Liver (tissue), 9 donors: Measurements from ENCODE around the gene FLNA. TPM values are rescaled to one million over a fixed set of nuclear protein-coding genes. Genes with fewer than 3 reads are reported as not detected.
A peak's percentile ranks its signal among the peaks of the same experiment; 100 is the strongest.

Source experiments
- DNase-seq: peaks from one replicate; pipeline ENCODE4 v3.0.0-alpha.2; 2017; ENCODE audit warnings: low spot score
- H3K27ac ChIP-seq, 2 donors: one replicate each; pipeline ENCODE4 v1.7.0; 2013; ENCODE audit warnings: inconsistent platforms in 2 of 2, low read length in 2 of 2, control low read depth in 1 of 2, low read depth in 1 of 2, mild to moderate bottlenecking in 1 of 2
- H3K27me3 ChIP-seq, 4 donors: one replicate each; pipeline versions ENCODE4 v1.6.1 to v1.7.0; 2013; ENCODE audit warnings: low read length in 3 of 4, inconsistent platforms in 1 of 4, mild to moderate bottlenecking in 1 of 4, moderate library complexity in 1 of 4; ENCODE audit not compliant: control insufficient read depth in 4 of 4, insufficient read depth in 4 of 4
- H3K36me3 ChIP-seq, 4 donors: one replicate each; pipeline versions ENCODE4 v1.6.1 to v1.7.0; 2013; ENCODE audit warnings: low read length in 3 of 4, mild to moderate bottlenecking in 3 of 4, low read depth in 1 of 4, moderate library complexity in 1 of 4; ENCODE audit not compliant: control insufficient read depth in 4 of 4, insufficient read depth in 3 of 4
- H3K4me1 ChIP-seq, 4 donors: one replicate each; pipeline versions ENCODE4 v1.6.1 to v1.7.0; 2013; ENCODE audit warnings: low read length in 3 of 4, mild to moderate bottlenecking in 3 of 4, moderate library complexity in 1 of 4; ENCODE audit not compliant: control insufficient read depth in 4 of 4, insufficient read depth in 4 of 4
- H3K4me3 ChIP-seq, 3 donors: one replicate each; pipeline versions ENCODE4 v1.6.1 to v1.7.0; 2013; ENCODE audit warnings: low read length in 3 of 3, control low read depth in 1 of 3, low read depth in 1 of 3, mild to moderate bottlenecking in 1 of 3
- H3K9ac ChIP-seq, 2 donors: one replicate each; pipeline ENCODE4 v1.7.0; 2013; ENCODE audit warnings: low read length in 2 of 2, mild to moderate bottlenecking in 2 of 2, moderate library complexity in 2 of 2, control low read depth in 1 of 2, low read depth in 1 of 2
- H3K9me3 ChIP-seq, 4 donors: one replicate each; pipeline versions ENCODE4 v1.6.1 to v1.7.0; 2013; ENCODE audit warnings: low read length in 3 of 4; ENCODE audit not compliant: control insufficient read depth in 4 of 4
- EGR1 ChIP-seq, 2 donors: IDR thresholded peaks; 2 replicates each; pipeline ENCODE4 v1.6.1; 2016 to 2018; ENCODE audit warnings: antibody characterized with exemption in 2 of 2, low read depth in 2 of 2
- FOXA1 ChIP-seq: IDR thresholded peaks from 2 replicates; pipeline ENCODE4 v1.6.1; 2016; ENCODE audit warnings: antibody characterized with exemption
- FOXA2 ChIP-seq: IDR thresholded peaks from 2 replicates; pipeline ENCODE4 v1.6.1; 2016; ENCODE audit warnings: antibody characterized with exemption
- GABPA ChIP-seq, 2 donors: IDR thresholded peaks in 1 of 2; conservative IDR thresholded peaks in 1 of 2; 2 replicates each; pipeline ENCODE4 v1.6.1; 2016; ENCODE audit warnings: antibody characterized with exemption in 2 of 2, mild to moderate bottlenecking in 1 of 2, moderate library complexity in 1 of 2
- HNF4A ChIP-seq, 2 donors: conservative IDR thresholded peaks; 2 replicates each; pipeline ENCODE4 v1.6.1; 2016; ENCODE audit warnings: antibody characterized with exemption in 2 of 2, mild to moderate bottlenecking in 2 of 2
- HNF4G ChIP-seq: IDR thresholded peaks from 2 replicates; pipeline ENCODE4 v1.6.1; 2016; ENCODE audit warnings: antibody characterized with exemption
- JUND ChIP-seq, 2 donors: IDR thresholded peaks; 2 replicates each; pipeline ENCODE4 v1.6.1; 2016; ENCODE audit warnings: antibody characterized with exemption in 2 of 2
- NR2F2 ChIP-seq: IDR thresholded peaks from 2 replicates; pipeline ENCODE4 v1.6.1; 2016; ENCODE audit warnings: antibody characterized with exemption
- RAD21 ChIP-seq, 2 donors: IDR thresholded peaks; 2 replicates each; pipeline ENCODE4 v1.6.1; 2016; ENCODE audit warnings: antibody characterized with exemption in 2 of 2, mild to moderate bottlenecking in 2 of 2
- RXRA ChIP-seq, 2 donors: IDR thresholded peaks; 2 replicates each; pipeline ENCODE4 v1.6.1; 2017 to 2018; ENCODE audit warnings: antibody characterized with exemption in 2 of 2, mild to moderate bottlenecking in 1 of 2
- SP1 ChIP-seq: IDR thresholded peaks from 2 replicates; pipeline ENCODE4 v1.6.1; 2018; ENCODE audit warnings: antibody characterized with exemption, mild to moderate bottlenecking
- TAF1 ChIP-seq: conservative IDR thresholded peaks from 2 replicates; pipeline ENCODE4 v1.6.1; 2016; ENCODE audit warnings: antibody characterized with exemption, mild to moderate bottlenecking
- YY1 ChIP-seq: IDR thresholded peaks from 2 replicates; pipeline ENCODE4 v1.6.1; 2016; ENCODE audit warnings: antibody characterized with exemption, mild to moderate bottlenecking
- WGBS: extraction: QIAGEN DNeasy Blood & Tissue Kit; methylation state at CpG from one replicate; pipeline ENCODE4 v1.1.7; 2013; 5-methylcytosine and 5-hydroxymethylcytosine counted together
- polyA plus RNA-seq, 2 donors: library from polyadenylated mRNA; stranded (reverse) in 1 of 2; unstranded in 1 of 2; fragments of 200-250 nt in 1 of 2; fragments of >200 nt in 1 of 2; fragmentation: Nextera tagmentation in 1 of 2; extraction: Ambion mirVana in 1 of 2; gene quantifications; one replicate each; pipeline versions ENCODE4 v1.2.1 to v1.2.3, GENCODE V29; 2013 to 2015
- total RNA-seq, 2 donors: library from RNA; depleted of rRNA; stranded (reverse); fragments of >200 nt; gene quantifications; one replicate each; pipeline ENCODE4 v1.2.3, GENCODE V29; 2014
- TF ChIP-seq, protein P1 (sequence below): IDR thresholded peaks from 2 replicates; pipeline ENCODE4 v1.6.1; 2016; ENCODE audit warnings: antibody characterized with exemption, mild to moderate bottlenecking
- TF ChIP-seq, protein P2 (sequence below): IDR thresholded peaks from 2 replicates; pipeline ENCODE4 v1.6.1; 2016; ENCODE audit warnings: antibody characterized with exemption
- TF ChIP-seq, protein P3 (sequence below): IDR thresholded peaks from 2 replicates; pipeline ENCODE4 v1.6.1; 2016; ENCODE audit warnings: antibody characterized with exemption
- TF ChIP-seq, protein P4 (sequence below): IDR thresholded peaks from 2 replicates; pipeline ENCODE4 v1.6.1; 2016; ENCODE audit warnings: antibody characterized with exemption
- TF ChIP-seq, protein P5 (sequence below): fragments of 150-350 bp; IDR thresholded peaks from 2 replicates; pipeline ENCODE4 v1.5.1; 2017; ENCODE audit warnings: improper control_type of control experiment, low read depth, low read length; ENCODE audit not compliant: missing input control
- donor health status: healthy.
- donor health status: healthy.
- donor health status: healthy.
- donor health status: healthy.
- donor health status: healthy.

Gene FLNA
- total and polyA plus RNA-seq, 4 donors, result 23.4 to 152 (median 118) TPM

DNA sequence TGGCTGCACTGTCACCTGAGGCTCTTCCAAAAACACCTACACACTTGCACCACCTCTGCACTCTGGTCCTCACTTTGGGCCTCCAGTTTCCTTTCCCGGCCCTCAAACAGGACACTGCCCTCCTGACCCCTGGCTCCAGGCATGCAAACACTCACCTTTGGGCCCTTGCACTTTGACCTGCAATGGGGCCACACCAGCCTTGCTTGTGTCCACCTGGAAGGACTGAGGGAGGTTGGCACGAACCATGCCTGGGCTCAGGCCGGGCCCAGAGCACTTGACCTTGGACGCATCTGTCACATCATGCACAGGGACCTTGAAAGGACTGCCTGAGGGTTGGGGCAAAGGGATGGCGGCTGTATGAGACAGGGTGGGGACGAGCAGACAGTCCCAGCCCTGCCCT, 15.6 kb downstream of the FLNA start:
- Histone ChIP-seq H3K9ac (no peak overlapping the region), H3K27me3 (no peaks in the 10 kb centered on the region), H3K36me3 (peaks cover 0 to 4% (median under 1%) of the 10 kb centered on the region in 4 donors), H3K4me1 (peaks cover 3 to 19% (median 8%) of the 10 kb centered on the region in 4 donors), H3K9me3 (no peaks in the 10 kb centered on the region), H3K27ac (peak overlapping the region; percentile 15 to 18), H3K4me3 (no peak overlapping the region)
- DNase-seq, result no peak
- WGBS, result 39% methylated on average over 6 of the region's 6 CpGs
- peak; percentile 58 for TF ChIP-seq YY1
- peak; percentile 88 for TF ChIP-seq HNF4G
- peak; percentile 93 for TF ChIP-seq SP1
- TF ChIP-seq, protein P1, sequence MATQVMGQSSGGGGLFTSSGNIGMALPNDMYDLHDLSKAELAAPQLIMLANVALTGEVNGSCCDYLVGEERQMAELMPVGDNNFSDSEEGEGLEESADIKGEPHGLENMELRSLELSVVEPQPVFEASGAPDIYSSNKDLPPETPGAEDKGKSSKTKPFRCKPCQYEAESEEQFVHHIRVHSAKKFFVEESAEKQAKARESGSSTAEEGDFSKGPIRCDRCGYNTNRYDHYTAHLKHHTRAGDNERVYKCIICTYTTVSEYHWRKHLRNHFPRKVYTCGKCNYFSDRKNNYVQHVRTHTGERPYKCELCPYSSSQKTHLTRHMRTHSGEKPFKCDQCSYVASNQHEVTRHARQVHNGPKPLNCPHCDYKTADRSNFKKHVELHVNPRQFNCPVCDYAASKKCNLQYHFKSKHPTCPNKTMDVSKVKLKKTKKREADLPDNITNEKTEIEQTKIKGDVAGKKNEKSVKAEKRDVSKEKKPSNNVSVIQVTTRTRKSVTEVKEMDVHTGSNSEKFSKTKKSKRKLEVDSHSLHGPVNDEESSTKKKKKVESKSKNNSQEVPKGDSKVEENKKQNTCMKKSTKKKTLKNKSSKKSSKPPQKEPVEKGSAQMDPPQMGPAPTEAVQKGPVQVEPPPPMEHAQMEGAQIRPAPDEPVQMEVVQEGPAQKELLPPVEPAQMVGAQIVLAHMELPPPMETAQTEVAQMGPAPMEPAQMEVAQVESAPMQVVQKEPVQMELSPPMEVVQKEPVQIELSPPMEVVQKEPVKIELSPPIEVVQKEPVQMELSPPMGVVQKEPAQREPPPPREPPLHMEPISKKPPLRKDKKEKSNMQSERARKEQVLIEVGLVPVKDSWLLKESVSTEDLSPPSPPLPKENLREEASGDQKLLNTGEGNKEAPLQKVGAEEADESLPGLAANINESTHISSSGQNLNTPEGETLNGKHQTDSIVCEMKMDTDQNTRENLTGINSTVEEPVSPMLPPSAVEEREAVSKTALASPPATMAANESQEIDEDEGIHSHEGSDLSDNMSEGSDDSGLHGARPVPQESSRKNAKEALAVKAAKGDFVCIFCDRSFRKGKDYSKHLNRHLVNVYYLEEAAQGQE, result peak; percentile 40
- no peak for TF ChIP-seq FOXA1
- peak; percentile 97 for TF ChIP-seq HNF4A (conservative IDR thresholded peaks at IDR 0.05)
- TF ChIP-seq, protein P2, sequence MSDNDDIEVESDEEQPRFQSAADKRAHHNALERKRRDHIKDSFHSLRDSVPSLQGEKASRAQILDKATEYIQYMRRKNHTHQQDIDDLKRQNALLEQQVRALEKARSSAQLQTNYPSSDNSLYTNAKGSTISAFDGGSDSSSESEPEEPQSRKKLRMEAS, result no peak
- TF ChIP-seq RXRA (IDR thresholded peaks at IDR 0.05), result peak; percentile 96 to 98
- TF ChIP-seq, protein P3, sequence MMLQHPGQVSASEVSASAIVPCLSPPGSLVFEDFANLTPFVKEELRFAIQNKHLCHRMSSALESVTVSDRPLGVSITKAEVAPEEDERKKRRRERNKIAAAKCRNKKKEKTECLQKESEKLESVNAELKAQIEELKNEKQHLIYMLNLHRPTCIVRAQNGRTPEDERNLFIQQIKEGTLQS, result no peak
- TF ChIP-seq JUND (IDR thresholded peaks at IDR 0.05), result peak in 1 of 2 donors; percentile 23
- TF ChIP-seq NR2F2, result peak; percentile 93

DNA sequence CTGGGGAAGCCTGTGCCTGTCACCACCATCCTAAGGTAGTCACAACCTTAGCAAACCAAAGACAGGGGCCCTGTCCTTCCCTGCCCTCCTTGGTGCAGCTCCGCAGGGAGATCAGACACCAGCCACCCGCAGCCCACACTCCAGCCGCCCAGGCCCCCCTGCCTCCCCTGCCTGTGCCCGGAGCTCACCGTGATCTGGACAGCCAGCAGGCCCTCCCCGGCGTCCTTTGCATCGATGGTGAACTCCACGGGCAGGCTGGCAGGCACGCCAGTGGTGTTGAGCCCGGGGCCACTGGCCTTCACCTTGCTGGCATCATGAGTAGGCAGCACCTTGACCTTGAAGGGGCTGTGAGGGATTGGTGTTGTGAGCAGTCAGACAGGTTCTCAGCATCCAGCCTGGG, 16.4 kb downstream of the FLNA start:
- no peak for DNase-seq
- H3K9me3 ChIP-seq, result no peaks in the 10 kb centered on the region
- H3K4me3 ChIP-seq, result no peak overlapping the region
- 93% methylated on average over 11 of the region's 11 CpGs for WGBS
- H3K36me3 ChIP-seq, result peaks cover 0 to 7% (median 3%) of the 10 kb centered on the region in 4 donors
- no peak overlapping the region for H3K27ac ChIP-seq
- H3K4me1 ChIP-seq, result peaks cover 3 to 19% (median 8%) of the 10 kb centered on the region in 4 donors
- no peak overlapping the region for H3K9ac ChIP-seq
- no peak for TF ChIP-seq NR2F2
- TF ChIP-seq, protein P4, sequence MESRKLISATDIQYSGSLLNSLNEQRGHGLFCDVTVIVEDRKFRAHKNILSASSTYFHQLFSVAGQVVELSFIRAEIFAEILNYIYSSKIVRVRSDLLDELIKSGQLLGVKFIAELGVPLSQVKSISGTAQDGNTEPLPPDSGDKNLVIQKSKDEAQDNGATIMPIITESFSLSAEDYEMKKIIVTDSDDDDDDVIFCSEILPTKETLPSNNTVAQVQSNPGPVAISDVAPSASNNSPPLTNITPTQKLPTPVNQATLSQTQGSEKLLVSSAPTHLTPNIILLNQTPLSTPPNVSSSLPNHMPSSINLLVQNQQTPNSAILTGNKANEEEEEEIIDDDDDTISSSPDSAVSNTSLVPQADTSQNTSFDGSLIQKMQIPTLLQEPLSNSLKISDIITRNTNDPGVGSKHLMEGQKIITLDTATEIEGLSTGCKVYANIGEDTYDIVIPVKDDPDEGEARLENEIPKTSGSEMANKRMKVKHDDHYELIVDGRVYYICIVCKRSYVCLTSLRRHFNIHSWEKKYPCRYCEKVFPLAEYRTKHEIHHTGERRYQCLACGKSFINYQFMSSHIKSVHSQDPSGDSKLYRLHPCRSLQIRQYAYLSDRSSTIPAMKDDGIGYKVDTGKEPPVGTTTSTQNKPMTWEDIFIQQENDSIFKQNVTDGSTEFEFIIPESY, result no peak
- TF ChIP-seq RXRA (IDR thresholded peaks at IDR 0.05), result no peak
- TF ChIP-seq EGR1 (IDR thresholded peaks at IDR 0.05; ENCODE audit: low read depth in 2 of 2), result no peak
- TF ChIP-seq FOXA2, result no peak
- no peak for TF ChIP-seq TAF1
- no peak for TF ChIP-seq JUND (IDR thresholded peaks at IDR 0.05)
- no peak for TF ChIP-seq FOXA1
- TF ChIP-seq, protein P1, result no peak
- TF ChIP-seq, protein P5, sequence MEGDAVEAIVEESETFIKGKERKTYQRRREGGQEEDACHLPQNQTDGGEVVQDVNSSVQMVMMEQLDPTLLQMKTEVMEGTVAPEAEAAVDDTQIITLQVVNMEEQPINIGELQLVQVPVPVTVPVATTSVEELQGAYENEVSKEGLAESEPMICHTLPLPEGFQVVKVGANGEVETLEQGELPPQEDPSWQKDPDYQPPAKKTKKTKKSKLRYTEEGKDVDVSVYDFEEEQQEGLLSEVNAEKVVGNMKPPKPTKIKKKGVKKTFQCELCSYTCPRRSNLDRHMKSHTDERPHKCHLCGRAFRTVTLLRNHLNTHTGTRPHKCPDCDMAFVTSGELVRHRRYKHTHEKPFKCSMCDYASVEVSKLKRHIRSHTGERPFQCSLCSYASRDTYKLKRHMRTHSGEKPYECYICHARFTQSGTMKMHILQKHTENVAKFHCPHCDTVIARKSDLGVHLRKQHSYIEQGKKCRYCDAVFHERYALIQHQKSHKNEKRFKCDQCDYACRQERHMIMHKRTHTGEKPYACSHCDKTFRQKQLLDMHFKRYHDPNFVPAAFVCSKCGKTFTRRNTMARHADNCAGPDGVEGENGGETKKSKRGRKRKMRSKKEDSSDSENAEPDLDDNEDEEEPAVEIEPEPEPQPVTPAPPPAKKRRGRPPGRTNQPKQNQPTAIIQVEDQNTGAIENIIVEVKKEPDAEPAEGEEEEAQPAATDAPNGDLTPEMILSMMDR, result no peak
- TF ChIP-seq, protein P3, result no peak
- TF ChIP-seq GABPA (IDR thresholded peaks at IDR 0.05 in 1 of 2, conservative IDR thresholded peaks at IDR 0.05 in 1 of 2), result no peak
- TF ChIP-seq SP1, result no peak
- TF ChIP-seq HNF4A (conservative IDR thresholded peaks at IDR 0.05), result no peak
- no peak for TF ChIP-seq HNF4G
- no peak for TF ChIP-seq RAD21 (IDR thresholded peaks at IDR 0.05)
- H3K27me3 ChIP-seq, result no peaks in the 10 kb centered on the region
